Measurements from ENCODE around the gene EPHA3.
A peak's percentile ranks its signal among the peaks of the same experiment; 100 is the strongest.

EPHA3 gene

DNA sequence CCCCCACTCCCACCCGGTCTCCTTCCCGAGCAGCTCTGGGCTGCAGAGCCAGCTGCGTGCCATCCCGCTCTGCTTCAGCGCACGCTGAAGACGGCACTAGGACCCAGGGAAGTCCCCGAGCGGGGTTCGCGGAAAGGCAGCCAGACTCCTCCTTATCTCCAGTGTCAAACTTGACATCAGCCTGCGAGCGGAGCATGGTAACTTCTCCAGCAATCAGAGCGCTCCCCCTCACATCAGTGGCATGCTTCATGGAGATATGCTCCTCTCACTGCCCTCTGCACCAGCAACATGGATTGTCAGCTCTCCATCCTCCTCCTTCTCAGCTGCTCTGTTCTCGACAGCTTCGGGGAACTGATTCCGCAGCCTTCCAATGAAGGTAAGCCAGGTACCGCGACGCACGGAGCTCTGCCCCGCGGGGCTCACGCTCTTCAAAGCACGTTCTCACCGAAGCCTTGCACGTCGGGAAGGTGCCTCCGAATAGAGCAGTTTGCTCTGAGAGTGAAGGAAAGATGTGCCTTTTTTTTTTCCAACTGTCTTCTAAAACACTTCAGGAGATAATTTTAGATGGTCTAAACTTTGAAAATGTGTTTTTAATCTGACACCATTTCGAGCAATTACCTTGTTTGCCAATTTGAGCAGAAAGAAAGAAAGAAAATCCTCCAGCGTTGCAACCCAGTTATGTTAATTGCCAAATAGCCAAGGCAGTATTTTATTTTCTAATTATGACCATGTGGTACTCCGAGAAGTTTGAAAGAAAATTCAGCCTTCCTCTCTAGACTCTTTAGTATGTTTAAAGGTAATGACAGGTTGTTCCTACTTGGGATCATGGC, at the start of gene EPHA3:
EPHA3 (plus strand) TSS at position 161 of the 830 bp plus-strand sequence; CDS start at position 289, 128 bp downstream.
- Mint-ChIP-seq H3K4me3 (peak within 1 kb of the TSS; percentile 73), H3K4me1 (peaks cover 19% of the 10 kb centered on the region), H3K9me3 (no peaks in the 10 kb centered on the region), H3K27ac (no peak within 1 kb of the TSS), H3K27me3 (peaks cover 18% of the 10 kb centered on the region), H3K36me3 (no peaks in the 10 kb centered on the region)

DNA sequence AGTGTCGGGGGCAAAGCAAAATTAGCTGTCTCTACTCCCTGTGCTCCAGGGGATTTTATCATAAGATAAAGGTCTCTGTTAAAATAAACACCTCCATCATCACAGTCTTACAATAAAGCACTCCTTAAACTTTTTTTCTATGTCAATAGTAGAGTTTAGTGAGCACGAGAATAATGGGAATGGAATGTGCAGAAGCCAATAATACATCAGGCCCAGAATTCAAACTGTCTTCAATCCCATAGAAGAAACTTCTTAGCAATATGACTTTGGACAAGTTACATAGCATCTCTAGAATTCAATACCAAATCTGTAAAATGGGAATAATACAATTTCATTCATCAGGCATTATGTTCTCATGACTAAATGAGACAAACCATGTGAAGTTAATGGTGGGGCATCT, 49.0 kb upstream of the EPHA3 start:
- Mint-ChIP-seq H3K36me3 (no peaks in the 10 kb centered on the region), H3K9me3 (no peaks in the 10 kb centered on the region)

DNA sequence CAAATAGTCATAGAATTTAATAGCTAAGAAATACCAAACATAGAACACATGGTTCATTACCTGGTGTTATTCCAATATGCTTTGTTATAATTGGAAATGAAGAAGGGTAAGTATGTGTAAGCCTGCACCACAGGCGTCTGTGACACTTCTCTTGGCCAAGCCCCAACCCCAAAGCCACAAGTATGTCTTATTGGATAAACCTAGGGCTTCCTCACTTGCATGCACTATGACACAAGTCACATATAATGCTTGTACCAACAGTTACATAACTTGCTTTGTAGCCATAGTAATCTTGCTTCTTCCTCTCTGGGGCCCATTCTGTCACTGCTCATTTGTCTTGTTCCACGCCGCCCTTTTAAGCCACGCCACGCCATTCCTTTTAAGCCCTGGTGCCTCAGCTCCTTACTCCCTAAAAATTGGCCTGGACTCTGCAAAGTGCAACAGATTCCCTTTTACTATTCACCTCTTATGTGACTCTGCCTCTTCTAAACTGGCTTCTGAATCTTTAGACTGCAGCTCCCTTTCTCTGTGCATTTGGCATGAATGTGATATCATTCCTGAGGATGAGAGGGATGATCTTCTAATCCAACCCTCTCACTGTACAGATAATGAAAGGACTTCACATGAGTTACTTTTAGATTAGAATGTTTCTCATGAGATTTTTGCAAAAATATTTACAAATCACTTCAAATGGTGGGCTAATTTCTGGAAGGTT, 48.1 kb upstream of the EPHA3 start:
- Mint-ChIP-seq H3K36me3 (no peaks in the 10 kb centered on the region), H3K4me3 (no peak overlapping the region), H3K9me3 (no peaks in the 10 kb centered on the region), H3K27ac (no peak overlapping the region), H3K27me3 (no peaks in the 10 kb centered on the region), H3K4me1 (no peaks in the 10 kb centered on the region)

More for the DNA sequence above, 49.0 kb upstream of the EPHA3 start:
- H3K4me1 Mint-ChIP-seq, result no peaks in the 10 kb centered on the region
- no peak overlapping the region for H3K4me3 Mint-ChIP-seq
- H3K27ac Mint-ChIP-seq, result no peak overlapping the region
- H3K27me3 Mint-ChIP-seq, result no peaks in the 10 kb centered on the region

DNA sequence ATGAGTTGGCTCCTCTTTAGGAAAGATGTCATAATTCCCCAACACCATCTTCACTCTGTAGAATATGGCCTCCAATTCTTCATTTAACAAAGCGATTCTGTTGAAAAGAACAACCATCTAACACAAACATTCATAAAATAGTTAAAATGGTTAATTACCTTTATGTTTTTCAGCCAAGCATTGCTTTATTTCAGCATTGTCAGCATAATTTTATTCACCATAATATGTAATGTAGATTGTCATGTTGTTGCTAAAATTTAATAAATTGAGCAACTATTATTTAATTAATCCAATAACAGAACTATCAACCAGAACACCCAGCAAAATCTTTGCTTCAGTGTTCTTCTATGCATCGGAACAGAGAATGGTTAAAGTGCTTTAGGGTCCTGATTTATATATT, 46.2 kb upstream of the EPHA3 start:
- Mint-ChIP-seq H3K9me3 (no peaks in the 10 kb centered on the region), H3K36me3 (no peaks in the 10 kb centered on the region), H3K27me3 (no peaks in the 10 kb centered on the region), H3K4me3 (no peak overlapping the region), H3K27ac (no peak overlapping the region), H3K4me1 (no peaks in the 10 kb centered on the region)

DNA sequence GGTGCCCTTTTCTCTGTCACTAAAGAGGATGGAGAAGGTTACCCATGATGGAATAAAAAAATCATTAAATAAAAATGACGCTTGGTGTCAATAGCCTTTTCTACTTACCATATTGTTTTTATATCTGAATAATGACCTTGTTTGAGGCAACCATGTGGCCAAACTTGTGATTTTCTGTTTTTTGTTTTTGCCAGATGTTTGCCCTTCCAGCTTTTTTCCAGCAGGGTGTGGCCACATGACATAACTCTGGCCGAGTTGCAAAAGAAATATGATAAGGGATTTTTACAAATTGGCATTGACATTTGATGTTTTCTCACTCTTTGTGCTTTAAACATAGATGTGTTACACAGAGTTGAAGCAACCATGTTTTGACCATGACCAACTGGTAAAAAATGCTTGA, 39.7 kb upstream of the EPHA3 start:
- no peaks in the 10 kb centered on the region for H3K9me3 Mint-ChIP-seq
- H3K27me3 Mint-ChIP-seq, result no peaks in the 10 kb centered on the region
- H3K36me3 Mint-ChIP-seq, result no peaks in the 10 kb centered on the region
- no peak overlapping the region for H3K4me3 Mint-ChIP-seq
- H3K27ac Mint-ChIP-seq, result no peak overlapping the region
- no peaks in the 10 kb centered on the region for H3K4me1 Mint-ChIP-seq

DNA sequence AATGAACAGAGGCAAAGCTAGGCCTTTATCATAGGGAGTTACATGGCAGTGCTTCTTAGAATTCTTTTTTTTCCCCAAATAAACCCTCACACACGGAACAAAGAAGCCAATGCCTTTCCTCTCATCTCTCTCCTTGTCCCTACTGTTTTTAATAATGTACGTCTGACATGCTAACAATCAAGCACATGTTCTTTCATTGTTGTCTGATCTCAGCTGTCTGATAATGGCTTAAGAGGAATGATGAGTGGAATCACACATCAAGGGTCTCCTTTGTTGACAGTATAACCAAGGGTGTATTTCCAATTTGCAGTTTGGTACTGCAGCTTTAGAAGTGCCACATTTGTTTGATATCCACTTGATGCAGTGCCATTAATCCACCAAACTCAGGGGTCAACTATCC, 34.8 kb upstream of the EPHA3 start:
- no peaks in the 10 kb centered on the region for H3K27me3 Mint-ChIP-seq
- no peaks in the 10 kb centered on the region for H3K36me3 Mint-ChIP-seq
- no peak overlapping the region for H3K4me3 Mint-ChIP-seq
- no peaks in the 10 kb centered on the region for H3K9me3 Mint-ChIP-seq
- H3K27ac Mint-ChIP-seq, result no peak overlapping the region
- no peaks in the 10 kb centered on the region for H3K4me1 Mint-ChIP-seq

DNA sequence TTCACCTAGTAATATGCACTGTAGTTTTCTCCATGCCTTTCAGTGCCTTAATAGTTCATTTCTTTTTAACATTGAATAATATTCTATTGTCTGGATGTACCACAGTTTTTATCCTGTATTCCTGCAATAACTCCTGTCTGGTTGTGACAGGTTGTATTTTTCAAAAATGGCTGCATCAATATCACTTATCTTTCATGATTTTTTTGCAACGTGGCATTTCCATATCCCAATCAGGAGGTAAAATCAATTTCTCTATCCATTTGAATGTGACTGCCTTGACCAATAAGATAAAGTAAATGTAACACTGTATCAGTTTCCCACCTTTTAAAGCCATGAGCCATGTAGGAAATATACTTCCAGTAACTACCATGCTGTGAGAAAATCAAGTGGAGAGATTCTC, 27.5 kb upstream of the EPHA3 start:
- Mint-ChIP-seq H3K9me3 (peaks cover 4% of the 10 kb centered on the region), H3K4me1 (no peaks in the 10 kb centered on the region), H3K36me3 (no peaks in the 10 kb centered on the region), H3K4me3 (no peak overlapping the region), H3K27ac (no peak overlapping the region), H3K27me3 (no peaks in the 10 kb centered on the region)

DNA sequence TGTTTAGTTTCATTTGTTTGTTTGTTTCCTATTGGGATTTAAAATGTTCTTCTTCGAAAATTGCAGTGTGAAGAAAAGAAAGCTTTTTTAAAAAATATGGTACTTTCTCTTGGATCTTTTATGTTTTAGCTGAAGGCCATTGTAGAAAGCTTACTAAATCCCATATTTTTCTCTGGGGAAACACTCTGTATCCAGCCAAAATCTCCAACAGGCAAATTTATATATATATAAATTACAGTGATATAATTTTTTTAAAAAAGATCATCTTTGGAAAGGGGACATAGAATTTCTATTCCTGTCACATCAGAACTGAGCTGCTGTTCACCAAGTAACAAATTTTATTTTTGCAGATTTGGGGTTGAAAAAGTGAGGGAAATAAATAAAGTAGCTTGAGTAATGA, 19.6 kb upstream of the EPHA3 start:
- no peak overlapping the region for H3K4me3 Mint-ChIP-seq
- no peaks in the 10 kb centered on the region for H3K4me1 Mint-ChIP-seq
- H3K27me3 Mint-ChIP-seq, result no peaks in the 10 kb centered on the region
- H3K36me3 Mint-ChIP-seq, result no peaks in the 10 kb centered on the region
- H3K27ac Mint-ChIP-seq, result no peak overlapping the region
- no peaks in the 10 kb centered on the region for H3K9me3 Mint-ChIP-seq

DNA sequence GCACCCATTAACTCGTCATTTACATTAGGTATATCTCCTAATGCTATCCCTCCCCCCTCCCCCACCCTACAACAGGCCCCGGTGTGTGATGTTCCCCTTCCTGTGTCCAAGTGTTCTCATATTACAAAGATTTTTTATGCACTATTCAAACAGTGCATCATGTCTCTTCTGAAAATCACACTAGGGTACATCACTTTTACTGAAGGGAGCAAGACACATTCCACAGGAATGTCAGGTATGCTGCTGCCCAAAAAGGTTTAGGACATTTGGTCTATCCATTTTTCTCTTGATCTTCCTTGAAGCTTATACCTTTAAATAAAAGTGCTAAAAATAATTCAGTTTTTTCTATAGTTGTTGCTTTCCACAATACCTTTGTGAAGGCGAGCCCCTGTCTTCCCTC, 9.2 kb upstream of the EPHA3 start:
- H3K36me3 Mint-ChIP-seq, result no peaks in the 10 kb centered on the region
- peaks cover 2% of the 10 kb centered on the region for H3K27me3 Mint-ChIP-seq
- H3K9me3 Mint-ChIP-seq, result no peaks in the 10 kb centered on the region
- no peaks in the 10 kb centered on the region for H3K4me1 Mint-ChIP-seq
- no peak overlapping the region for H3K4me3 Mint-ChIP-seq
- H3K27ac Mint-ChIP-seq, result no peak overlapping the region

DNA sequence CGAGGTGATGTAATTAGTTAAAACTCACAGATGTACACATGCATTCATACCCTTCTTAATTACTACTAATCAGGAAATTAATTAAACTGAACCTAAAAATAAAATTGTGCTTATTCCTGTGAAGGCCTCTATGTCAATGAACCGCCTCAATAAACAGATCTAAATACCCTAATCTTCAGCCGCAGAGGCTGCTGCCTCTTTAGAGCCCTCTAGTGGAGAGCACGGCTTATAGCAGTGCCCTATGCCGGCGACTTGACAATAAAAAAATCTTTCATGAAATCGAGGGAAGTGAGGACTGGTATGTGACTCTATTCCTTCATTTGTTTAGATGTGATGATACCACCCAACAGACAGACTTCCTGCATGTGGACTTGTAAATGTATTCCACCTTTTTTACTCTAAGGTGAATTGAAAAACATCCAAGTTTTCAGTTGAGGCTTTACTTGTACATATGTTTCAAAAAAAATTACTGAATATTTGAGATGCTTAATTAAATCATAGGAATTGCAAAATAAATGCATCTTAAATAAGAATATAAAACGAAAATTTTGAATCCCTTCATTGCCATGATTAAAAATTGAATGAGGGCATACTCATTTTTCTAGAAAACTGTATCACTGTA, 8.3 kb upstream of the EPHA3 start:
- H3K36me3 Mint-ChIP-seq, result no peaks in the 10 kb centered on the region
- H3K27ac Mint-ChIP-seq, result no peak overlapping the region
- no peak overlapping the region for H3K4me3 Mint-ChIP-seq
- H3K27me3 Mint-ChIP-seq, result peaks cover 2% of the 10 kb centered on the region
- no peaks in the 10 kb centered on the region for H3K4me1 Mint-ChIP-seq
- H3K9me3 Mint-ChIP-seq, result no peaks in the 10 kb centered on the region

DNA sequence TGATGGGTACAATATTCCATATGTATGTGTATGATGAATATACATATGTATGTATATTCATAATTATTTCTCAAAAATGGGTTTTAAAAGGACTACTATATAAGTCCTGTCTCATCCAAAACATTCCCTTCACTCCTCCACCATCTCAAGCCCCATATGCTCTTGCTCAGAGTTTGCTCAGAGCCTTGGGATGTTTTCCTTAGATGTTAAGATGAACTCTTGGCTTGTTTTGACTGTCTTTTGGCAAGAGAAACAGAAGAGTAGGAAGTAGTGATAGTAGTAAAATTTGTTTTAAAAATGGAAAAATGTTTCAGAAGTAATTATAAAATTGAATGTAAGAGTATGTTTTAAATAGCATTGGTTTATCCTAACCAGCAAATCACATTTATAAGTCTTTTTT, 6.2 kb upstream of the EPHA3 start:
- peaks cover 3% of the 10 kb centered on the region for H3K27me3 Mint-ChIP-seq
- no peaks in the 10 kb centered on the region for H3K36me3 Mint-ChIP-seq
- no peaks in the 10 kb centered on the region for H3K4me1 Mint-ChIP-seq
- H3K4me3 Mint-ChIP-seq, result no peak overlapping the region
- H3K9me3 Mint-ChIP-seq, result no peaks in the 10 kb centered on the region
- H3K27ac Mint-ChIP-seq, result no peak overlapping the region

DNA sequence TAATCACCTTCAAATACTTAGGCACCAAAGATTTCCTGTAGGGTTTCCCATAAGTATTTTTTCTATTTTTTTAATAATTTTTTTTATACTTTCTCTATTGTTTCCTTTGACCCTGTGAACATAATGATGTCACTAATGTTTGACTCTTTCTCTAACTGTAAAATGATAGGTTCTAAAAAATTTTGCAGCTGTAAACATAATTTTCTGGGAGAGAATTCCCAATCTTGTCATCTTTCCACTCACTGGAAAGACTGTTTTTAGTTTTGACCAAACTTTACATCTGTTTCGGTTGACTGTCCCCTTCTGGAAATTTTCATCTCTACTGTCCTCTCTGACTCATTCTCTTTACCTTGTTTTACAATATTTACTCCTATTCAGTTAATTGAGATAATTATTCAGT, 5.5 kb upstream of the EPHA3 start:
- Mint-ChIP-seq H3K27ac (no peak overlapping the region), H3K4me3 (no peak overlapping the region), H3K4me1 (peaks cover 5% of the 10 kb centered on the region), H3K9me3 (no peaks in the 10 kb centered on the region), H3K36me3 (no peaks in the 10 kb centered on the region), H3K27me3 (peaks cover 9% of the 10 kb centered on the region)

DNA sequence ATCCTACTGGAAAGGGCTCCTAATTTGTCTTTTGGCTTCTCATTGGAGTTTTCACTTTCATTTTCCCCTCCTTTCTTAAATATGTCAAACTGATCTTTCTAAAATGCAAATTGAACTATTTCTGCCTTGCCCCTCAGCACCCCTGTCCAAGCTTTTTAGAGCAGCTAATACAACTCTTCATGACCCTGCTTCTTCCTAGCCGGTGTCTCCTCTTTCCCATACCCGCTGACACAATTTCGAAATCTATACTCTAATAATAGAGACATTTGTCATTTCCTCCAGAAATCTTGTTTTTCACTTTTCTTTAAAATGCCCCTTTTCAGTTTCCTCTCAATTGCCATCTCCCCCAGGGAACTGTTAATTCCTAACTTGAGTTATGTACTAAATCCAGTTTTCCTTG, 2.9 kb upstream of the EPHA3 start:
- no peak overlapping the region for H3K27ac Mint-ChIP-seq
- H3K27me3 Mint-ChIP-seq, result peaks cover 20% of the 10 kb centered on the region
- H3K4me1 Mint-ChIP-seq, result peaks cover 19% of the 10 kb centered on the region
- no peaks in the 10 kb centered on the region for H3K36me3 Mint-ChIP-seq
- no peak overlapping the region for H3K4me3 Mint-ChIP-seq
- no peaks in the 10 kb centered on the region for H3K9me3 Mint-ChIP-seq

DNA sequence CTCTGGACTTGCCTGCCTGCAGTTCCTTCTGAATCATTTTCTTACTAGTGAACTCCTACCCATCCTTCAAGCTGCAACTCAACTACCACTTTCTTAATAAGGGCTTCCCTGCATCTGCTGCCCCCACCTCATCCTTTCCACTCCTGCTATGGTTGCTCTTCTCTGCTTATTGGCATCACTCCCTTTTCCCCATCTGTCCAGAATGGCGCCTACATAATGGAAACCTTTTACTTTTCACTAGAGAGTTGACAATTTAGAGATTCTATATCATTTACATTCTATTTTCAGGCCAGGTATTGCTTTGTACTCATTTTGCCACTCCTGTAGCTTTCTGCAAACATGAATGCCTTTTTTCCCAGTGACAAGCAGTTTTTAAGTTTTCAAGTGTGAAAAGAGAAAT, 1.9 kb upstream of the EPHA3 start:
- Mint-ChIP-seq H3K9me3 (no peaks in the 10 kb centered on the region), H3K27me3 (peaks cover 20% of the 10 kb centered on the region), H3K27ac (no peak overlapping the region), H3K4me3 (no peak overlapping the region), H3K36me3 (no peaks in the 10 kb centered on the region), H3K4me1 (peaks cover 19% of the 10 kb centered on the region)

DNA sequence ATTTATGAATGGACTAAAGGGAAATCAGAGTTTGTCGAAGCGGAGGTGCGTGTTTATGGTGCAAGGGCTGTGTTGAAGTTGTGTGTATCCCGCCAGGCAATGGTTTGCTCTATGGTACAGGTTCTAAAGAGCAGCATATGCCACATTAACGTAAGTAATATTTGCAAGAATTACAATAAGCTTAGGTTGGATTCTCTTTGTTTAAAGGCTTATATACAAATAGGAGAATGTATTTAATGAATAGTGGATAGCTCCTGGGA, 800 bp downstream of the EPHA3 start:
- no peak overlapping the region for H3K27ac Mint-ChIP-seq
- peak overlapping the region; percentile 13 for H3K4me3 Mint-ChIP-seq
- H3K27me3 Mint-ChIP-seq, result peaks cover 18% of the 10 kb centered on the region
- no peaks in the 10 kb centered on the region for H3K9me3 Mint-ChIP-seq
- peaks cover 19% of the 10 kb centered on the region for H3K4me1 Mint-ChIP-seq
- no peaks in the 10 kb centered on the region for H3K36me3 Mint-ChIP-seq

DNA sequence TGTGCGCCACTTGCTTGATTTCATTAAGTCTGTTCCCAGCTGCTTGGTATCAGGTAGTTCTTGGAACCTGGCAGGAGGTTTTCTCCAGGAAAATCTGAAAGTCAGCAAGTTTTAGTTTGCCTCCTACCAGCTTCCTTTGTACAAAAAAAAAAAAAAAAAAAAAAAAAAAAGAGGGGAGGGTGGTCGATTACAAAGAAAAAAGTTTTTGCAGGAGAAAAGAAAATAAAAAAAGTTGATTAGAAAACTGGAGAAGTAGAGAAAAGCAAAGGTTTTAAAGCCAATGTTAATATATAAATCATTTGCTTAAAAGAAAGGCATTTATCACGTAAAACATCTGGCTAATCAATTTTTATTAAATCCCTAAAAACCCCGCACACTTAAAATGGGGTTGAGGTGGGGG, 5.9 kb downstream of the EPHA3 start:
- H3K27ac Mint-ChIP-seq, result no peak overlapping the region
- H3K9me3 Mint-ChIP-seq, result no peaks in the 10 kb centered on the region
- H3K4me3 Mint-ChIP-seq, result no peak overlapping the region
- H3K4me1 Mint-ChIP-seq, result no peaks in the 10 kb centered on the region
- no peaks in the 10 kb centered on the region for H3K36me3 Mint-ChIP-seq
- H3K27me3 Mint-ChIP-seq, result peaks cover 6% of the 10 kb centered on the region
